A673 (cell line): ENCODE results near the gene METRN. TPM values are rescaled to one million over a fixed set of nuclear protein-coding genes. Genes with fewer than 3 reads are reported as not detected.

Source experiments
- BruUV-seq: library from RNA; stranded (reverse); fragments of 400-500 nt; replicated peaks from 2 replicates; lab custom pipeline; 2021; lab: Mats Ljungman, UMichigan
- CTCF ChIA-PET: fragments of 300-600 bp; sonication (Branson Sonifier 250); formaldehyde crosslinking; loops from one replicate; lab custom pipeline; 2022; ENCODE audit warnings: antibody characterized with exemption; lab: Charles Lee
- POLR2A ChIA-PET: fragments of 300-600 bp; sonication (Branson Sonifier 250); formaldehyde crosslinking; loops from one replicate; lab custom pipeline; 2022; ENCODE audit warnings: antibody characterized with exemption; ENCODE audit not compliant: low non-redundant PET; lab: Charles Lee
- DNase-seq: peaks from one replicate; pipeline ENCODE4 v3.0.0-alpha.2; 2015; ENCODE audit warnings: low spot score
- H3K27ac ChIP-seq: fragments of 200-600 bp; sonication (generic); 2 replicates; pipeline ENCODE4 v1.5.1; 2016; ENCODE audit warnings: mixed run types, low read depth, mild to moderate bottlenecking, mixed read lengths, antibody characterized with exemption, low read length; ENCODE audit not compliant: poor library complexity, severe bottlenecking
- H3K27me3 ChIP-seq: fragments of 200-600 bp; sonication (generic); replicated peaks from 2 replicates; pipeline ENCODE4 v1.6.1; 2017; ENCODE audit warnings: mixed run types, low read depth, mild to moderate bottlenecking, mixed read lengths, antibody characterized with exemption, low read length; ENCODE audit not compliant: insufficient read depth, poor library complexity
- H3K36me3 ChIP-seq: fragments of 200-600 bp; sonication (generic); 2 replicates; pipeline ENCODE4 v1.6.1; 2016; ENCODE audit warnings: mixed run types, mild to moderate bottlenecking, mixed read lengths, antibody characterized with exemption, low read length; ENCODE audit not compliant: insufficient read depth, poor library complexity, severe bottlenecking
- H3K4me1 ChIP-seq: fragments of 200-600 bp; sonication (generic); 2 replicates; pipeline ENCODE4 v1.6.1; 2017; ENCODE audit warnings: mixed run types, mild to moderate bottlenecking, mixed read lengths, antibody characterized with exemption, low read length; ENCODE audit not compliant: insufficient read depth, poor library complexity, severe bottlenecking
- H3K4me3 ChIP-seq: fragments of 200-600 bp; sonication (generic); 2 replicates; pipeline ENCODE4 v1.5.1; 2016; ENCODE audit warnings: low read depth, mixed run types, mild to moderate bottlenecking, mixed read lengths, low read length; ENCODE audit not compliant: poor library complexity, severe bottlenecking
- H3K9me3 ChIP-seq: fragments of 200-600 bp; sonication (generic); 2 replicates; pipeline ENCODE4 v1.6.1; 2016; ENCODE audit warnings: mixed run types, low read depth, mild to moderate bottlenecking, mixed read lengths, antibody characterized with exemption, low read length; ENCODE audit not compliant: poor library complexity, severe bottlenecking
- EZH2 ChIP-seq: fragments of 200-600 bp; sonication (generic); IDR thresholded peaks from 2 replicates; pipeline ENCODE4 v1.6.1; 2017; ENCODE audit warnings: borderline replicate concordance, low read depth, mild to moderate bottlenecking, mixed read lengths, antibody characterized with exemption, low read length; ENCODE audit not compliant: poor library complexity, severe bottlenecking
- intact Hi-C: fragments of 100-400 bp; cut with micrococcal nuclease; formaldehyde crosslinking; loops from one replicate; pipeline ENCODE4 v1.10.0; 2022; ENCODE audit not compliant: unreplicated experiment
- total RNA-seq: library from RNA; stranded (reverse); gene quantifications from 2 replicates; pipeline ENCODE4 v1.2.3, GENCODE V29; 2021
- TF ChIP-seq, protein P1 (sequence below): fragments of 300-800, 200-600 bp; sonication (generic); conservative IDR thresholded peaks from 2 replicates; pipeline ENCODE4 v1.5.1; 2017; ENCODE audit warnings: low read depth, mild to moderate bottlenecking, antibody characterized with exemption, low read length, moderate library complexity, mixed read lengths

The METRN gene
- total RNA-seq, 1 experiment from 2014 or later = 0.86 TPM

GRCh38 chr16:730666-731509 lies 16.0 kb downstream of the METRN start:
- intact Hi-C loops = no loop called here
- ChIA-PET CTCF (no interaction called here), POLR2A (no interaction called here)

GRCh38 chr16:732332-732731 lies 17.4 kb downstream of the METRN start:
- H3K4me3 ChIP-seq = no peak overlapping the region
- no peak overlapping the region for H3K27ac ChIP-seq
- no TSS peak for BruUV-seq
- ChIA-PET CTCF (no interaction called here), POLR2A (no interaction called here)
- peaks cover 14% of the 10 kb centered on the region for H3K36me3 ChIP-seq
- H3K27me3 ChIP-seq = no peaks in the 10 kb centered on the region
- no peaks in the 10 kb centered on the region for H3K9me3 ChIP-seq
- H3K4me1 ChIP-seq = peaks cover 8% of the 10 kb centered on the region
- intact Hi-C loops = no loop called here
- TF ChIP-seq EZH2 = no peak
- TF ChIP-seq, protein P1, sequence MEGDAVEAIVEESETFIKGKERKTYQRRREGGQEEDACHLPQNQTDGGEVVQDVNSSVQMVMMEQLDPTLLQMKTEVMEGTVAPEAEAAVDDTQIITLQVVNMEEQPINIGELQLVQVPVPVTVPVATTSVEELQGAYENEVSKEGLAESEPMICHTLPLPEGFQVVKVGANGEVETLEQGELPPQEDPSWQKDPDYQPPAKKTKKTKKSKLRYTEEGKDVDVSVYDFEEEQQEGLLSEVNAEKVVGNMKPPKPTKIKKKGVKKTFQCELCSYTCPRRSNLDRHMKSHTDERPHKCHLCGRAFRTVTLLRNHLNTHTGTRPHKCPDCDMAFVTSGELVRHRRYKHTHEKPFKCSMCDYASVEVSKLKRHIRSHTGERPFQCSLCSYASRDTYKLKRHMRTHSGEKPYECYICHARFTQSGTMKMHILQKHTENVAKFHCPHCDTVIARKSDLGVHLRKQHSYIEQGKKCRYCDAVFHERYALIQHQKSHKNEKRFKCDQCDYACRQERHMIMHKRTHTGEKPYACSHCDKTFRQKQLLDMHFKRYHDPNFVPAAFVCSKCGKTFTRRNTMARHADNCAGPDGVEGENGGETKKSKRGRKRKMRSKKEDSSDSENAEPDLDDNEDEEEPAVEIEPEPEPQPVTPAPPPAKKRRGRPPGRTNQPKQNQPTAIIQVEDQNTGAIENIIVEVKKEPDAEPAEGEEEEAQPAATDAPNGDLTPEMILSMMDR = no peak
- no peak for DNase-seq

More at GRCh38 chr16:730666-731509, 16.0 kb downstream of the METRN start:
- no TSS peak for BruUV-seq
- TF ChIP-seq EZH2 = no peak
- TF ChIP-seq, protein P1 = no peak
- Histone ChIP-seq H3K36me3 (peaks cover 7% of the 10 kb centered on the region), H3K27ac (no peak overlapping the region), H3K4me1 (peaks cover 10% of the 10 kb centered on the region), H3K9me3 (no peaks in the 10 kb centered on the region), H3K4me3 (no peak overlapping the region), H3K27me3 (no peaks in the 10 kb centered on the region)
- no peak for DNase-seq

DNA sequence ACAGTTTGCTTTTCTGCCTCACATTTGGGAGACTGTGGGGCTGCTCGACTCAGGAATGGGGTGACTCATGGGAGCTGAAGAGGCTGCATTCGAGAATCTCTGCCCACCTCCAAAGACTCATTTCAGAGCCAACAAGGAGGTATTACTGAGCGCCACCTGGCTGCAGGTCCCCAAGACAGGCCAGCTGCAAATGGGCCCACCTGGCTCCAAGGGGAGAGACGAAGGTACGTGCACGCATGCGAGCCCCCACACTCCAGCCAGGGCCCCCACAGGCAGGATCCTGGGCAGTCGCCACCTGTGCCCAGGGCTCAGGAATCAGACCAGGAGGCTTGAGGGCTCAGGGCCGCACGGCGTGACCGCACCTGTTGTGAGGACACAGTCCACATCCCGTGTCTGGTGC lies 18.0 kb downstream of the METRN start:
- intact Hi-C loops = no loop called here
- Histone ChIP-seq H3K4me3 (no peak overlapping the region), H3K27ac (no peak overlapping the region), H3K36me3 (peaks cover 18% of the 10 kb centered on the region), H3K27me3 (no peaks in the 10 kb centered on the region), H3K9me3 (no peaks in the 10 kb centered on the region), H3K4me1 (peaks cover 4% of the 10 kb centered on the region)
- no peak for DNase-seq
- no TSS peak for BruUV-seq
- POLR2A ChIA-PET = no interaction called here
- CTCF ChIA-PET = no interaction called here
- no peak for TF ChIP-seq EZH2
- TF ChIP-seq, protein P1 = no peak
